ENCODE results near the gene PNKD.

GRCh38 chr2:218381916-218382366, 111.6 kb downstream of the PNKD start, which contains the start of gene SLC11A1:
- no peak for TF ChIP-seq GATA3 (IDR thresholded peaks at IDR 0.05; ENCODE audit: low read depth, low read length)
- TF ChIP-seq GATA2 (IDR thresholded peaks at IDR 0.05; ENCODE audit: low read depth, low read length): no peak
